HFF-Myc (cell line): ENCODE data around the gene PTPRK.
A peak's percentile ranks its signal among the peaks of the same experiment; 100 is the strongest.

Experiments used
- DNase-seq: peaks from one replicate; pipeline ENCODE4 v3.0.0-alpha.2; 2011; ENCODE audit warnings: low read depth; ENCODE audit errors: extremely low read depth
- H3K4me3 ChIP-seq: replicated peaks from 2 replicates; pipeline ENCODE4 v1.5.1; 2011; ENCODE audit warnings: low read depth, mild to moderate bottlenecking, control low read depth, low read length
- TF ChIP-seq, protein P1 (sequence below): IDR thresholded peaks from 2 replicates; pipeline ENCODE4 v1.5.1; 2012; ENCODE audit warnings: mild to moderate bottlenecking, low read depth, low read length, control low read depth; ENCODE audit errors: missing control alignments

The PTPRK gene

DNA sequence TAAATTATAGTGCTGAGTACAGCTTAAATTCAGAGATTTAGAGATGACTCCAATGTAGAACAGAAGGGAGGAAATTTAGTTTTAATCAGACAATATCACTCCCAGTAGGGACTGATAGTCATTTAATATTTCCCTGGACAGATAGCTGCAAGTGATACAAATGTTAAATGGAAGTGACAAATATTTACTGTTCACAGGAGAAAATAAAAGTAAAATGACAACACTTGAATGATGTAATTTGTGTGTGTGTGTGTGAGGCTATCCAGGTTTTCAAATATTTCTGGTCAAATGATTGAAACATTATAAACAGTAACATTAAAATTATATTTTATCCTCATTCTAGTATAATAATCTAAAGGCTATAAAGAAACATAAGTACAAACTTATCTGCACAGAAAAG is 399.2 kb downstream of the PTPRK start:
- TF ChIP-seq, protein P1, sequence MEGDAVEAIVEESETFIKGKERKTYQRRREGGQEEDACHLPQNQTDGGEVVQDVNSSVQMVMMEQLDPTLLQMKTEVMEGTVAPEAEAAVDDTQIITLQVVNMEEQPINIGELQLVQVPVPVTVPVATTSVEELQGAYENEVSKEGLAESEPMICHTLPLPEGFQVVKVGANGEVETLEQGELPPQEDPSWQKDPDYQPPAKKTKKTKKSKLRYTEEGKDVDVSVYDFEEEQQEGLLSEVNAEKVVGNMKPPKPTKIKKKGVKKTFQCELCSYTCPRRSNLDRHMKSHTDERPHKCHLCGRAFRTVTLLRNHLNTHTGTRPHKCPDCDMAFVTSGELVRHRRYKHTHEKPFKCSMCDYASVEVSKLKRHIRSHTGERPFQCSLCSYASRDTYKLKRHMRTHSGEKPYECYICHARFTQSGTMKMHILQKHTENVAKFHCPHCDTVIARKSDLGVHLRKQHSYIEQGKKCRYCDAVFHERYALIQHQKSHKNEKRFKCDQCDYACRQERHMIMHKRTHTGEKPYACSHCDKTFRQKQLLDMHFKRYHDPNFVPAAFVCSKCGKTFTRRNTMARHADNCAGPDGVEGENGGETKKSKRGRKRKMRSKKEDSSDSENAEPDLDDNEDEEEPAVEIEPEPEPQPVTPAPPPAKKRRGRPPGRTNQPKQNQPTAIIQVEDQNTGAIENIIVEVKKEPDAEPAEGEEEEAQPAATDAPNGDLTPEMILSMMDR: no peak
- H3K4me3 ChIP-seq: no peak overlapping the region
- no peak for DNase-seq

DNA sequence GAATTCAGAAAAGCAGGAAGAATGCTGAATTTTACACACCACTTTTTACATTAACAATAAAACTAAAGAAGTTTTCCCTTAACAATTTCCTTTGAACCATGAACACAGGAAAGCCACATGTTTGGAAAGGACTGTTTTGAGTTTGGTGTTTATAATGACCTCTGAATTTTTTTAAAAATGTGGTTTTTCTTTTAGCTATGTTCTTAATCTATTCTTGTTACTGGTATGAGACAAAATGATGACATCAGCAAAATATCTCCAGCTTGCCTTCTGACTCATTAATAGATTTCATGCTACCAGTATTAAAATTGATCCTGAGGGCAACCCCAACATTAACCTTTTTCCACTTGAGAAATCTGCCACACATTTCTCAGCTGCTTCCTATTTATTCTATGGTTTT is 402.0 kb downstream of the PTPRK start:
- TF ChIP-seq, protein P1: no peak
- H3K4me3 ChIP-seq: no peak overlapping the region
- peak; percentile 81 for DNase-seq

DNA sequence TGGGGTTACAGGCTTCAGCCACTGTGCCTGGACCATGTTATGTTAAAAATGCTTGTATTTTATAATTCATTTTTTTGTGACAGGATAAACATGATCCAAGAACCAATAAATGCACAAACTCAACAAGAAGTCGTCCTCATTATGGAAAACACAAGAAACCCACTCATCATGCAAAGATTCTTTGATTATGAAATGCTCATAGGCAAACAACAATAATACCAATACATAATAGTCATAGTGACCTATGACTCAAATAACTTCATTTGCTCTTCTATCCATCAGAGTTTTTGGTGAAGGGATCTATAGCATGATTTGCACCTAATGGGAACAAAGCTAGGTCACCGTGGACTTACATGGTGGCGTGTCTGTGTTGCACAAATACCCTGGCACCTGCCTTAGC is 402.5 kb downstream of the PTPRK start:
- H3K4me3 ChIP-seq: no peak overlapping the region
- TF ChIP-seq, protein P1: no peak
- no peak for DNase-seq

DNA sequence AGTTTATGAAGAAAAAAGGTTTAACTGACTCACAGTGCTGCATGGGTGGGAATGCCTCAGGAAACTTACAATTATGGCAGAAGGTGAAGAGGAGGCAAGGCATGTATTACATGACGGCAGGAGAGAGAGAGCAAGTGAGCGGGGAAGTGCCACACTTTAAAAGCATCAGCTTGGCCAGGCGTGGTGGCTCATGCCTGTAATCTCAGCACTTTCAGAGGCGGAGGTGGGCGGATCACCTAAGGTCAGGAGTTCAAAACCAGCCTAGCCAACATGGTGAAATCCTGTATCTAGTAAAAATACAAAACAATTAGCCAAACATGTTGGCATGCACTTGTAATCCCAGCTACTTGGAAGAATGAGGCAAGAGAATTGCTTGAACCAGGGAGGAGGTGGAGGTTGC is 406.2 kb downstream of the PTPRK start:
- DNase-seq: no peak
- no peak overlapping the region for H3K4me3 ChIP-seq
- TF ChIP-seq, protein P1: no peak

DNA sequence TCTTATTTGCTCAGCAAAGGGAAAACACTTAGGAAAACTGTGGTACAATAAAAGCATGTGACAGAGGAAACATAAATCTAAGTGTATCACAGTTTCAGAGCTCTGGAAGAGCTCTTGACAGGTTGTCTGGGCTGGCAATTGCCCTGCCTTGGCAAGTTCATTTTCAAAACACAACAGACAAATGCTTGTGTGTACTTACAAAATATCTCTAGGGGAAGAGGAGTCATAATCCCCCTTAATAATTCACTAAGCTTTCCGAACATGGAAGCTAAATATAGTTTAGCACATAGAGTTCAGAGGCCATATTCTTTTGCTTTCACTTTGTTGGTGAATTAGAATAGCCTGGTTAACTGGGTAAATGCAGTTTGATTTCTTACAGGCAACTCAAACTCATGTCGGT is 407.9 kb downstream of the PTPRK start:
- TF ChIP-seq, protein P1: no peak
- H3K4me3 ChIP-seq: no peak overlapping the region
- no peak for DNase-seq

DNA sequence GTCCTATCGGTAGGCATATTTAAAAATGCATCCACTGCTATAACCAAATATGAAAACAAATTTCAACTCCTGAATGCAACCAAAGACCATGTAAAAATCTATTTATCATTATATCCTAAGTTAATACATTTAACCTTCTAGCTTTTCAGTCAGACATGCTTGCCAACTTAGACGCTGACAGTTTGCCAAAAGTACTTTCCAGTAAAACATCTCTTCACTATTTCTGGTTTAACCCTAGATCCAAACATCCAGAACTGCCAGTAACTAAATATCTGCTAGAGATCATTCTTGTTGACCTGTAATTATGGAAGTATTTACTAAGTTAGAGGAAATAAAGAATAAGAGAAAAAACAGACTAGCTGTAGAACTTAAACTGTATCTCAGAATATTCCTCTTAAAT is 409.3 kb downstream of the PTPRK start:
- DNase-seq: no peak
- TF ChIP-seq, protein P1: no peak
- H3K4me3 ChIP-seq: no peak overlapping the region

DNA sequence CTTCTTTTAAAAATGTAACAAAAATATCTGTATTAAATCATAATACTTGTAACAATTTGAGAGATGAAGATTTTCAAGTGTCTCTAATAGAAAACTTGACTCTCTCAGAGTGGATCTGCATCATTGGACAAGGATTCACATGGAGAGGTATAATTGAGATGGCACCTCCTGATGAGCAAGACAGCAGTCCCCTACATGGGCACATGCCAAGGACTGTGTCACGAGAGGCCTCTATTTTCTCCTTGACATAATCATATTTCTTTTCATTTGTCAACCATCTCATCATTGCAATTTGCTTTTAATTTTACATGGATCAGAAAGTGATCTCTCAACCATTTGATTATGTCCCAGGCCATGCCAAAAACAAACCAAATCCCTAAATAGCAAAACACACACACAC is 412.7 kb downstream of the PTPRK start:
- TF ChIP-seq, protein P1: no peak
- no peak overlapping the region for H3K4me3 ChIP-seq
- DNase-seq: no peak
